Measurements from ENCODE around the gene GMIP. TPM values are rescaled to one million over a fixed set of nuclear protein-coding genes. Genes with fewer than 3 reads are reported as not detected.

The GMIP gene
- total RNA-seq, 2 experiments from 2014 or later, result 89.6 to 97.0 TPM

- ATAC-seq (ENCODE audit: poor library complexity) (no peak), DNase-seq (no peak)
- Mint-ChIP-seq H3K27ac (peak overlapping the region; percentile 39), H3K27me3 (no peaks in the 10 kb centered on the region), H3K4me1 (ENCODE audit: low read depth) (peaks cover 6% of the 10 kb centered on the region), H3K4me3 (no peak overlapping the region), H3K9me3 (no peaks in the 10 kb centered on the region), H3K36me3 (ENCODE audit: low read depth) (peaks cover 11% of the 10 kb centered on the region)
- H3K27me3 ChIP-seq (ENCODE audit: control insufficient read depth in 1 of 2, insufficient read depth in 2 of 2, low read length in 2 of 2), result no peaks in the 10 kb centered on the region
- no peaks in the 10 kb centered on the region for H3K9me3 ChIP-seq (ENCODE audit: control insufficient read depth in 1 of 2, insufficient read depth in 1 of 2, low read length in 2 of 2)
- H3K27ac ChIP-seq (ENCODE audit: low read depth in 1 of 2, low read length in 2 of 2), result no peak overlapping the region
- CTCF ChIA-PET, result interaction anchor here (1.4 kb wide), 1 partner anchor 63 kb away, joined by 3 read pairs; the partner anchor contains the start of gene GMIP
- peaks cover 22% of the 10 kb centered on the region for H3K4me1 ChIP-seq (ENCODE audit: insufficient read depth, low read length)
- intact Hi-C loops (cut with DNase I, micrococcal nuclease), result no loop called here
- no peak for TF ChIP-seq CTCF (IDR thresholded peaks at IDR 0.05)
- no peak overlapping the region for H3K4me3 ChIP-seq (ENCODE audit: low read length)
- POLR2A ChIA-PET, result no interaction called here
- H3K36me3 ChIP-seq (ENCODE audit: insufficient read depth, low read length), result peaks cover 18% of the 10 kb centered on the region
Observed at GRCh38 chr19:19580418-19580817, 63.0 kb downstream of the GMIP start.

GRCh38 chr19:19579533-19580361 is 63.7 kb downstream of the GMIP start:
- intact Hi-C loops (cut with DNase I, micrococcal nuclease), result loop anchor here in 1 of 2 experiments (5.0 kb wide), 1 partner anchor 38 kb away; the partner anchor contains the start of gene PBX4
- Mint-ChIP-seq H3K27ac (peak overlapping the region; percentile 39), H3K27me3 (no peaks in the 10 kb centered on the region), H3K4me3 (no peak overlapping the region), H3K4me1 (ENCODE audit: low read depth) (peaks cover 6% of the 10 kb centered on the region), H3K9me3 (no peaks in the 10 kb centered on the region), H3K36me3 (ENCODE audit: low read depth) (peaks cover 9% of the 10 kb centered on the region)
- DNase-seq (no peak), ATAC-seq (ENCODE audit: poor library complexity) (peak; percentile 37)
- ChIA-PET CTCF (interaction anchor here (0.6 to 1.4 kb wide), 2 partner anchors 64 to 69 kb away, joined by 3 read pairs; partner anchors contain the start of gene GMIP), POLR2A (no interaction called here)
- H3K27me3 ChIP-seq (ENCODE audit: control insufficient read depth in 1 of 2, insufficient read depth in 2 of 2, low read length in 2 of 2), result no peaks in the 10 kb centered on the region
- no peaks in the 10 kb centered on the region for H3K9me3 ChIP-seq (ENCODE audit: control insufficient read depth in 1 of 2, insufficient read depth in 1 of 2, low read length in 2 of 2)
- no peak overlapping the region for H3K27ac ChIP-seq (ENCODE audit: low read depth in 1 of 2, low read length in 2 of 2)
- no peak for TF ChIP-seq CTCF (IDR thresholded peaks at IDR 0.05)
- peaks cover 22% of the 10 kb centered on the region for H3K4me1 ChIP-seq (ENCODE audit: insufficient read depth, low read length)
- H3K36me3 ChIP-seq (ENCODE audit: insufficient read depth, low read length), result peaks cover 13% of the 10 kb centered on the region
- no peak overlapping the region for H3K4me3 ChIP-seq (ENCODE audit: low read length)

Other genes with a start within 250 kb of the GMIP start
- 100 to 1,000 TPM; 104 to 107 TPM for gene GATAD2A, start 238.0 kb downstream of the GMIP start, total RNA-seq
- 1 to 10 TPM; 3.4 to 5.5 TPM for gene TSSK6, start 128.1 kb downstream of the GMIP start, total RNA-seq
- 100 to 1,000 TPM; 145 to 156 TPM for gene NDUFA13, start 127.4 kb downstream of the GMIP start, total RNA-seq
- gene YJEFN3, start 114.7 kb downstream of the GMIP start, total RNA-seq, result 1 to 10 TPM; 3.7 to 4.4 TPM
- gene CILP2, start 105.4 kb downstream of the GMIP start, total RNA-seq, result 1 to 10 TPM; 1.1 to 1.7 TPM
- gene PBX4, start 25.0 kb downstream of the GMIP start, total RNA-seq, result 10 to 100 TPM; 50.1 to 51.8 TPM
- gene LPAR2, start 15.4 kb downstream of the GMIP start, total RNA-seq, result 10 to 100 TPM; 85.9 to 93.7 TPM
- gene ATP13A1, start 20.0 kb upstream of the GMIP start, total RNA-seq, result 10 to 100 TPM; 84.8 to 87.6 TPM
- gene ZNF101, start 25.2 kb upstream of the GMIP start, total RNA-seq, result 10 to 100 TPM; 58.8 to 60.6 TPM
- 10 to 100 TPM; 36.9 to 37.3 TPM for gene ZNF14, start 89.5 kb upstream of the GMIP start, total RNA-seq
- 10 to 100 TPM; 48.0 to 50.7 TPM for gene ZNF506, start 178.1 kb upstream of the GMIP start, total RNA-seq
- 1 to 10 TPM; 4.9 to 5.2 TPM for gene ZNF253, start 222.2 kb upstream of the GMIP start, total RNA-seq